Progenitor cell of endocrine pancreas (in vitro differentiated cells): Measurements from ENCODE around the gene NDST1. TPM values are rescaled to one million over a fixed set of nuclear protein-coding genes. Genes with fewer than 3 reads are reported as not detected.
A peak's percentile ranks its signal among the peaks of the same experiment; 100 is the strongest.

Experiments used
- DNase-seq: peaks from one replicate; pipeline ENCODE4 v3.0.0; 2021; ENCODE audit warnings: low spot score; ENCODE audit not compliant: unreplicated experiment
- H3K27ac Mint-ChIP-seq: 2 replicates; pipeline ENCODE4 v1.8.0; 2021; ENCODE audit warnings: mild to moderate bottlenecking, moderate library complexity, mixed read lengths
- H3K27me3 Mint-ChIP-seq: 2 replicates; pipeline ENCODE4 v1.8.0; 2021; ENCODE audit warnings: mixed read lengths
- H3K36me3 Mint-ChIP-seq: 2 replicates; pipeline ENCODE4 v1.8.0; 2022; ENCODE audit warnings: mixed read lengths; ENCODE audit not compliant: insufficient read depth
- H3K4me1 Mint-ChIP-seq: 2 replicates; pipeline ENCODE4 v1.8.0; 2021; ENCODE audit warnings: low read depth, mixed read lengths
- H3K4me3 Mint-ChIP-seq: 2 replicates; pipeline ENCODE4 v1.8.0; 2021; ENCODE audit warnings: low read depth, mild to moderate bottlenecking, moderate library complexity, mixed read lengths
- H3K9me3 Mint-ChIP-seq: 2 replicates; pipeline ENCODE4 v1.8.0; 2021; ENCODE audit warnings: low read depth, mixed read lengths
- total RNA-seq: library from RNA; stranded (reverse); gene quantifications from 2 replicates; pipeline ENCODE4 v1.2.1, GENCODE V29; 2021
- TF ChIP-seq, protein P1 (sequence below): fragments of 200-600 bp; sonication (generic); IDR thresholded peaks from one replicate; pipeline ENCODE4 v1.5.0; 2021; ENCODE audit warnings: antibody characterized with exemption, mild to moderate bottlenecking; ENCODE audit not compliant: unreplicated experiment

Gene NDST1
- total RNA-seq, 1 donor from 2014 or later: 169 TPM

DNA sequence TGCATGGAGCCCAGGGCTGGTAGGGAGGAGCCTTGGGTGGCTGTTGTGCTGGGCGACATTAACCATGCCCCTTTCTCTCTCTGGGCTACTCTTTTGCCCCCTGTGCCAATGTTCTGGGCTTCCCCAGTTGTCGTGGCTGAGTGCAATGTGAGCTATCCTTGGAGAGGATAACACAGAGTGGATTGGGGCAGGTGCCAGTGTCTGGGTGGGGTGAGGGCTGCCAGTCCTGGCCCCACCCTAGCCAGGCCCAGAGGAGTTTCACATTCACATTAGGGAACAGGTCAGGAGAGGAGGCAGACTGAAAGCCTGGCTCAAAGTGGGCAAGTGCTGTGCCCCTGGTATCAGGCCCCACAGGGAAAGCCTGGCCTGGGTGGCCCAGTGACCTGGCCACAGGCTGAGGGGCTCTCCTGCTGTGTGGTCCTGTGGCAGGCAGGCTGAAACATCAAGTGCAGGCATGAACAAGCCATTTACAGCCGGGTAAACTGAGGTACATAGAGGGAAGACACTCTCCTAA lies 7.5 kb upstream of the NDST1 start:
- TF ChIP-seq, protein P1, sequence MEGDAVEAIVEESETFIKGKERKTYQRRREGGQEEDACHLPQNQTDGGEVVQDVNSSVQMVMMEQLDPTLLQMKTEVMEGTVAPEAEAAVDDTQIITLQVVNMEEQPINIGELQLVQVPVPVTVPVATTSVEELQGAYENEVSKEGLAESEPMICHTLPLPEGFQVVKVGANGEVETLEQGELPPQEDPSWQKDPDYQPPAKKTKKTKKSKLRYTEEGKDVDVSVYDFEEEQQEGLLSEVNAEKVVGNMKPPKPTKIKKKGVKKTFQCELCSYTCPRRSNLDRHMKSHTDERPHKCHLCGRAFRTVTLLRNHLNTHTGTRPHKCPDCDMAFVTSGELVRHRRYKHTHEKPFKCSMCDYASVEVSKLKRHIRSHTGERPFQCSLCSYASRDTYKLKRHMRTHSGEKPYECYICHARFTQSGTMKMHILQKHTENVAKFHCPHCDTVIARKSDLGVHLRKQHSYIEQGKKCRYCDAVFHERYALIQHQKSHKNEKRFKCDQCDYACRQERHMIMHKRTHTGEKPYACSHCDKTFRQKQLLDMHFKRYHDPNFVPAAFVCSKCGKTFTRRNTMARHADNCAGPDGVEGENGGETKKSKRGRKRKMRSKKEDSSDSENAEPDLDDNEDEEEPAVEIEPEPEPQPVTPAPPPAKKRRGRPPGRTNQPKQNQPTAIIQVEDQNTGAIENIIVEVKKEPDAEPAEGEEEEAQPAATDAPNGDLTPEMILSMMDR: no peak
- Mint-ChIP-seq H3K27me3 (no peaks in the 10 kb centered on the region), H3K27ac (peak overlapping the region; percentile 67), H3K4me3 (no peak overlapping the region), H3K9me3 (no peaks in the 10 kb centered on the region), H3K4me1 (peaks cover 58% of the 10 kb centered on the region), H3K36me3 (peaks cover 4% of the 10 kb centered on the region)
- no peak for DNase-seq

- TF ChIP-seq, protein P1: no peak
- Mint-ChIP-seq H3K27me3 (no peaks in the 10 kb centered on the region), H3K27ac (peak overlapping the region; percentile 67), H3K4me3 (no peak overlapping the region), H3K36me3 (peaks cover 3% of the 10 kb centered on the region), H3K4me1 (peaks cover 60% of the 10 kb centered on the region), H3K9me3 (no peaks in the 10 kb centered on the region)
- DNase-seq: no peak
These were observed 7.0 kb upstream of the NDST1 start for GRCh38 chr5:150500905-150501304.

- peaks cover 55% of the 10 kb centered on the region for H3K4me1 Mint-ChIP-seq
- DNase-seq: no peak
- peak overlapping the region; percentile 92 for H3K27ac Mint-ChIP-seq
- H3K9me3 Mint-ChIP-seq: no peaks in the 10 kb centered on the region
- peaks cover 3% of the 10 kb centered on the region for H3K36me3 Mint-ChIP-seq
- no peak overlapping the region for H3K4me3 Mint-ChIP-seq
- no peaks in the 10 kb centered on the region for H3K27me3 Mint-ChIP-seq
- TF ChIP-seq, protein P1: no peak
These were observed 5.8 kb upstream of the NDST1 start for GRCh38 chr5:150502106-150502505.

DNA sequence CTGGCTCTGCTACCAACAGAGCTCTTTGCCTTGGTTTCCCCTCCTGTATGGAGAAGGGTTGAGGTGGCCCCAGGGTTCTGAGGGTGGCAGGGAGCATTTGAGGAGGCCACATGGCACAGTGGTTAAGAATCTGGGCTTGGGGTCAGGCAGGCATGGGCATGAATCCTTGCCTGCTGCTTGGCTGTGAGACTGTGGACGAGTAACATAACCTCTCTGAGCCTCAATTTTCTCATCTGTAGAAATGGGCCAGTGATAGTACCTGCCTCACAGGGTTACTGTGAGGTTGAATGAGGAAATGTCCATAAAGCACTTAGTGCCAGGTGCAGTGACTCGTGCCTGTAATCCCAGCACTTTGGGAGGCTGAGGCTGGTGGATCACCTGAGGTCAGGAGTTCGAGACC lies 5.1 kb upstream of the NDST1 start:
- no peak overlapping the region for H3K4me3 Mint-ChIP-seq
- no peaks in the 10 kb centered on the region for H3K9me3 Mint-ChIP-seq
- no peak for DNase-seq
- H3K4me1 Mint-ChIP-seq: peaks cover 52% of the 10 kb centered on the region
- no peak overlapping the region for H3K27ac Mint-ChIP-seq
- H3K27me3 Mint-ChIP-seq: no peaks in the 10 kb centered on the region
- TF ChIP-seq, protein P1: no peak
- H3K36me3 Mint-ChIP-seq: peaks cover 3% of the 10 kb centered on the region

- no peak for DNase-seq
- H3K36me3 Mint-ChIP-seq: peaks cover 3% of the 10 kb centered on the region
- no peaks in the 10 kb centered on the region for H3K9me3 Mint-ChIP-seq
- no peaks in the 10 kb centered on the region for H3K27me3 Mint-ChIP-seq
- TF ChIP-seq, protein P1: no peak
- H3K4me3 Mint-ChIP-seq: no peak overlapping the region
- H3K4me1 Mint-ChIP-seq: peaks cover 49% of the 10 kb centered on the region
- no peak overlapping the region for H3K27ac Mint-ChIP-seq
These were observed 4.5 kb upstream of the NDST1 start for GRCh38 chr5:150503386-150503785.
